SU-DHL-6 (cell line): ENCODE data around the gene FOXC2.

Experiments
- H2AFZ ChIP-seq: fragments of 200-600 bp; sonication (generic); 2 replicates; pipeline ENCODE4 v1.6.1; 2014; ENCODE audit warnings: low read depth, mild to moderate bottlenecking, moderate library complexity, mixed read lengths, antibody characterized with exemption, low read length; ENCODE audit not compliant: severe bottlenecking
- H3F3A ChIP-seq: fragments of 200-600 bp; shearing (Covaris generic); 2 replicates; pipeline ENCODE4 v1.6.0; 2016; ENCODE audit warnings: antibody characterized with exemption, mild to moderate bottlenecking; ENCODE audit not compliant: insufficient read depth
- H3K27ac ChIP-seq: fragments of 200-600 bp; sonication (generic); 2 replicates; pipeline ENCODE4 v1.5.1; 2016; ENCODE audit warnings: low read depth, mild to moderate bottlenecking, low read length, moderate library complexity, mixed read lengths
- H3K27me3 ChIP-seq: fragments of 200-600 bp; sonication (generic), shearing (Covaris generic); 2 replicates; pipeline ENCODE4 v1.6.0; 2014; ENCODE audit warnings: mild to moderate bottlenecking, low read length
- H3K36me3 ChIP-seq: fragments of 200-600 bp; sonication (generic); 2 replicates; pipeline ENCODE4 v1.6.1; 2014; ENCODE audit warnings: mild to moderate bottlenecking, low read length, mixed read lengths
- H3K4me2 ChIP-seq: fragments of 300-600, 200-600 bp; shearing (Covaris generic), sonication (generic); 2 replicates; pipeline ENCODE4 v1.6.0; 2014; ENCODE audit warnings: low read length, low read depth, mild to moderate bottlenecking; ENCODE audit not compliant: poor library complexity, severe bottlenecking
- H3K4me3 ChIP-seq: fragments of 200-600 bp; sonication (generic); 2 replicates; pipeline ENCODE4 v1.5.1; 2014; ENCODE audit warnings: antibody characterized with exemption, low read length, mild to moderate bottlenecking, mixed read lengths; ENCODE audit not compliant: insufficient read depth, poor library complexity, severe bottlenecking
- H3K79me2 ChIP-seq: fragments of 200-600 bp; sonication (generic); 2 replicates; pipeline ENCODE4 v1.6.1; 2014; ENCODE audit warnings: mild to moderate bottlenecking, low read length, moderate library complexity; ENCODE audit not compliant: insufficient read depth
- H3K9ac ChIP-seq: fragments of 200-600 bp; sonication (generic); 2 replicates; pipeline ENCODE4 v1.7.0; 2014; ENCODE audit warnings: mild to moderate bottlenecking, low read length
- H3K9me2 ChIP-seq: fragments of 200-600 bp; sonication (generic); replicated peaks from 2 replicates; pipeline ENCODE4 v1.6.1; 2014; ENCODE audit warnings: low read length; ENCODE audit not compliant: insufficient read depth
- H3K9me3 ChIP-seq: fragments of 200-600 bp; sonication (generic); 2 replicates; pipeline ENCODE4 v1.6.1; 2014; ENCODE audit warnings: low read length, mixed read lengths; ENCODE audit not compliant: insufficient read depth
- H4K20me1 ChIP-seq: fragments of 200-600 bp; sonication (generic); 2 replicates; pipeline ENCODE4 v1.6.1; 2014; ENCODE audit warnings: low read depth, mild to moderate bottlenecking, antibody characterized with exemption, low read length, moderate library complexity, mixed read lengths
- CTCF ChIP-seq: fragments of 200-600 bp; sonication (generic); IDR thresholded peaks from one replicate; pipeline ENCODE4 v1.5.1; 2017; ENCODE audit warnings: antibody characterized with exemption, mild to moderate bottlenecking, low read length, moderate library complexity; ENCODE audit not compliant: insufficient read depth, poor library complexity, severe bottlenecking
- EZH2phosphoT487 ChIP-seq: fragments of 200-600 bp; sonication (generic), shearing (Covaris generic); conservative IDR thresholded peaks from 2 replicates; pipeline ENCODE4 v1.6.1; 2018; ENCODE audit warnings: mild to moderate bottlenecking, antibody characterized with exemption, low read length, moderate library complexity, mixed read lengths

FOXC2 gene

GRCh38 chr16:86605950-86606349, 39.3 kb downstream of the FOXC2 start:
- no peak for TF ChIP-seq CTCF
- no peak for TF ChIP-seq EZH2phosphoT487
- no peaks in the 10 kb centered on the region for H3K27me3 ChIP-seq

GRCh38 chr16:86608301-86608747, 41.7 kb downstream of the FOXC2 start:
- Histone ChIP-seq H3K4me2 (no peak overlapping the region), H4K20me1 (no peaks in the 10 kb centered on the region), H3K9ac (no peak overlapping the region), H3K4me3 (no peak overlapping the region), H2AFZ (no peak overlapping the region), H3K27ac (no peak overlapping the region), H3K36me3 (no peaks in the 10 kb centered on the region), H3K27me3 (no peaks in the 10 kb centered on the region), H3F3A (no peaks in the 10 kb centered on the region), H3K9me2 (no peaks in the 10 kb centered on the region), H3K9me3 (no peaks in the 10 kb centered on the region), H3K79me2 (no peaks in the 10 kb centered on the region)
- TF ChIP-seq CTCF (no peak), EZH2phosphoT487 (no peak)

More at GRCh38 chr16:86605950-86606349, 39.3 kb downstream of the FOXC2 start:
- no peak overlapping the region for H2AFZ ChIP-seq
- H3K9me2 ChIP-seq = no peaks in the 10 kb centered on the region
- H3K9ac ChIP-seq = no peak overlapping the region
- H4K20me1 ChIP-seq = no peaks in the 10 kb centered on the region
- no peaks in the 10 kb centered on the region for H3K79me2 ChIP-seq
- no peak overlapping the region for H3K4me2 ChIP-seq
- H3K36me3 ChIP-seq = no peaks in the 10 kb centered on the region
- H3F3A ChIP-seq = no peaks in the 10 kb centered on the region
- no peaks in the 10 kb centered on the region for H3K9me3 ChIP-seq
- H3K27ac ChIP-seq = no peak overlapping the region
- H3K4me3 ChIP-seq = no peak overlapping the region

GRCh38 chr16:86609115-86609514, 42.5 kb downstream of the FOXC2 start:
- no peak overlapping the region for H3K4me2 ChIP-seq
- no peak overlapping the region for H3K4me3 ChIP-seq
- H3K9ac ChIP-seq = no peak overlapping the region
- no peaks in the 10 kb centered on the region for H3K27me3 ChIP-seq
- H3K9me3 ChIP-seq = no peaks in the 10 kb centered on the region
- H3K79me2 ChIP-seq = no peaks in the 10 kb centered on the region
- H3K9me2 ChIP-seq = no peaks in the 10 kb centered on the region
- no peak for TF ChIP-seq EZH2phosphoT487
- no peak for TF ChIP-seq CTCF
- H4K20me1 ChIP-seq = no peaks in the 10 kb centered on the region
- no peak overlapping the region for H2AFZ ChIP-seq
- H3F3A ChIP-seq = no peaks in the 10 kb centered on the region
- H3K36me3 ChIP-seq = no peaks in the 10 kb centered on the region
- H3K27ac ChIP-seq = no peak overlapping the region

DNA sequence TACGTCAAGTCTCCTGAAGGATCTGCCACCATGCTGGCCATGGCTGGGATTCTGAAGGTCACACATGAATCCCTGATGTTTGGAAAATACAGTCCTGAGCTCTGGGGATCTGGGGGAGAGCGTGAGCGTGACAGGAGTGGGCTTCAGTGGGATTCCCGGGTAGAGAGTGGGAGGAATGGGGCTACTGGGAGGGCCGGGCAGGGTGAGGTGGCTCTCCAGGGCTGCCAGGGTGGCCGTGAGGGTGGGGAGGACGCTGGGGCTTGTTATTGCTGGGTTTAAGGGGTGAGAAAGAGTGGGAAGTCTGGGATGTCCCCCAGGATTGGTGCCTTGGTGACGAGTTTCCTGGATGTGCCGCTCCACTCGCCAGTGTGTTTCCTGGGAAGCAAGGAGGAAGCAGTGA, 43.0 kb downstream of the FOXC2 start:
- Histone ChIP-seq H4K20me1 (no peaks in the 10 kb centered on the region), H3F3A (no peaks in the 10 kb centered on the region), H3K9me3 (no peaks in the 10 kb centered on the region), H3K27ac (no peak overlapping the region), H3K9ac (no peak overlapping the region), H3K4me3 (no peak overlapping the region), H3K36me3 (no peaks in the 10 kb centered on the region), H3K9me2 (no peaks in the 10 kb centered on the region), H3K27me3 (no peaks in the 10 kb centered on the region), H3K4me2 (no peak overlapping the region), H2AFZ (no peak overlapping the region), H3K79me2 (no peaks in the 10 kb centered on the region)
- no peak for TF ChIP-seq EZH2phosphoT487
- TF ChIP-seq CTCF = no peak
